H1 (cell line): ENCODE data around the gene RABL6. TPM values are rescaled to one million over a fixed set of nuclear protein-coding genes. Genes with fewer than 3 reads are reported as not detected.

ENCODE experiments used
- ATF3 ChIP-seq: IDR thresholded peaks from 2 replicates; pipeline ENCODE4 v1.6.1; 2011; ENCODE audit warnings: low read depth, mild to moderate bottlenecking, low read length; ENCODE audit not compliant: insufficient read depth
- CHD1 ChIP-seq: IDR thresholded peaks from 2 replicates; pipeline ENCODE4 v1.6.1; 2012; ENCODE audit warnings: low read depth, low read length, improper control_type of control experiment
- CHD7 ChIP-seq: fragments of 300-600 bp; sonication (generic); IDR thresholded peaks from 2 replicates; pipeline ENCODE4 v1.7.1; 2012; ENCODE audit warnings: low read length, moderate library complexity, mild to moderate bottlenecking, inconsistent platforms; ENCODE audit not compliant: insufficient replicate concordance
- KDM1A ChIP-seq: fragments of 200-600, 300-600 bp; sonication (generic); IDR thresholded peaks from 2 replicates; pipeline ENCODE4 v1.7.1; 2016; ENCODE audit warnings: mild to moderate bottlenecking, low read length, borderline replicate concordance
- NANOG ChIP-seq: IDR thresholded peaks from 2 replicates; pipeline ENCODE4 v1.6.1; 2011; ENCODE audit warnings: low read length, low read depth, mild to moderate bottlenecking, inconsistent platforms; ENCODE audit not compliant: insufficient read depth, poor library complexity, severe bottlenecking
- SIN3A ChIP-seq, 2 experiments: IDR thresholded peaks in 1 of 2; conservative IDR thresholded peaks in 1 of 2; 2 replicates each; pipeline ENCODE4 v1.6.1; 2011 to 2012; ENCODE audit warnings: low read length in 2 of 2, improper control_type of control experiment in 1 of 2, low read depth in 1 of 2, mild to moderate bottlenecking in 1 of 2
- SP4 ChIP-seq: IDR thresholded peaks from 2 replicates; pipeline ENCODE4 v1.6.1; 2012; ENCODE audit warnings: low read length, inconsistent platforms
- SUZ12 ChIP-seq: fragments of 200-600 bp; sonication (generic); IDR thresholded peaks from 2 replicates; pipeline ENCODE4 v1.6.1; 2012; ENCODE audit warnings: mild to moderate bottlenecking, inconsistent platforms, low read length, moderate library complexity, mixed read lengths
- TAF7 ChIP-seq: optimal IDR thresholded peaks from 2 replicates; pipeline ENCODE3; 2011; ENCODE audit warnings: low read depth, mild to moderate bottlenecking, inconsistent platforms, low read length, moderate library complexity, borderline replicate concordance
- polyA plus RNA-seq, 7 experiments: library from polyadenylated mRNA; depleted of rRNA in 3 of 7; stranded (reverse) in 5 of 7; unstranded in 2 of 7; fragments of >200 nt in 5 of 7; fragments of 200-250 nt in 2 of 7; gene quantifications; 1 replicate in 5 of 7; 2 replicates in 1 of 7; 4 replicates in 1 of 7; pipeline versions ENCODE4 v1.2.1 to v1.2.3, GENCODE V29; 2011 to 2013; ENCODE audit warnings: missing spikeins in 2 of 7, mixed read lengths in 2 of 7
- total RNA-seq: library from RNA; stranded (reverse); fragmentation: NEBNext Ultra II Directional; extraction: Animal tissue kit (Norgen Biotek cat#: 25700); gene quantifications from 2 replicates; pipeline ENCODE4 v1.2.1, GENCODE V29; 2021

RABL6 gene
- total and polyA plus RNA-seq, 2 of the 8 experiments (the other 6 are each of a cell fraction or from before 2014, with no cell fraction given), result 70.1 to 130 TPM

- TF ChIP-seq CHD7, result no peak
- TF ChIP-seq NANOG, result no peak
- no peak for TF ChIP-seq KDM1A
- TF ChIP-seq SIN3A (conservative IDR thresholded peaks at IDR 0.05 in 1 of 2, IDR thresholded peaks at IDR 0.05 in 1 of 2; ENCODE audit: low read depth in 1 of 2, low read length in 2 of 2), result peak in 1 of 2 experiments; percentile 79; a peak in 2 of 4 replicates
- TF ChIP-seq SP4, result no peak
- TF ChIP-seq CHD1, result no peak
- TF ChIP-seq SUZ12, result no peak
- TF ChIP-seq ATF3, result no peak
- TF ChIP-seq TAF7, result peak; percentile 15
Measured at GRCh38 chr9:136799854-136800657, 7.7 kb upstream of the RABL6 start (continued).
